Subcutaneous abdominal adipose tissue (tissue), 5 donors: ENCODE results near the gene DAB2IP.

Experiments used
- H3K27ac ChIP-seq: one replicate; pipeline ENCODE4 v1.7.0; 2013; ENCODE audit warnings: low read depth, mild to moderate bottlenecking, inconsistent platforms, low read length, moderate library complexity
- H3K27me3 ChIP-seq, 5 donors: one replicate each; pipeline ENCODE4 v1.7.0; 2013; ENCODE audit warnings: low read length in 5 of 5, inconsistent platforms in 1 of 5; ENCODE audit not compliant: control insufficient read depth in 5 of 5, insufficient read depth in 4 of 5
- H3K36me3 ChIP-seq, 5 donors: one replicate each; pipeline ENCODE4 v1.7.0; 2013; ENCODE audit warnings: low read length in 5 of 5; ENCODE audit not compliant: control insufficient read depth in 5 of 5, insufficient read depth in 5 of 5
- H3K4me1 ChIP-seq, 5 donors: one replicate each; pipeline ENCODE4 v1.7.0; 2013; ENCODE audit warnings: low read length in 5 of 5, mild to moderate bottlenecking in 3 of 5, moderate library complexity in 1 of 5; ENCODE audit not compliant: control insufficient read depth in 5 of 5, insufficient read depth in 5 of 5
- H3K4me3 ChIP-seq, 5 donors: one replicate each; pipeline ENCODE4 v1.7.0; 2013; ENCODE audit warnings: low read length in 5 of 5, low read depth in 1 of 5
- H3K9ac ChIP-seq, 5 donors: one replicate each; pipeline ENCODE4 v1.7.0; 2013; ENCODE audit warnings: low read length in 5 of 5, mild to moderate bottlenecking in 4 of 5, moderate library complexity in 3 of 5
- H3K9me3 ChIP-seq, 5 donors: one replicate each; pipeline ENCODE4 v1.7.0; 2013; ENCODE audit warnings: low read length in 5 of 5; ENCODE audit not compliant: control insufficient read depth in 5 of 5
- donor health status: healthy.
- donor health status: healthy.
- donor health status: healthy.
- donor health status: healthy.
- donor health status: healthy.

DAB2IP gene

GRCh38 chr9:121636341-121636865, 15.0 kb upstream of the DAB2IP start:
- Histone ChIP-seq H3K9me3 (peaks cover 0 to 4% (median 0%) of the 10 kb centered on the region in 5 donors), H3K36me3 (no peaks in the 10 kb centered on the region), H3K4me3 (no peak overlapping the region), H3K27ac (no peak overlapping the region), H3K27me3 (no peaks in the 10 kb centered on the region), H3K9ac (peak overlapping the region in 2 of 5 donors; percentile 16 to 19), H3K4me1 (peaks cover 5 to 60% (median 56%) of the 10 kb centered on the region in 5 donors)

DNA sequence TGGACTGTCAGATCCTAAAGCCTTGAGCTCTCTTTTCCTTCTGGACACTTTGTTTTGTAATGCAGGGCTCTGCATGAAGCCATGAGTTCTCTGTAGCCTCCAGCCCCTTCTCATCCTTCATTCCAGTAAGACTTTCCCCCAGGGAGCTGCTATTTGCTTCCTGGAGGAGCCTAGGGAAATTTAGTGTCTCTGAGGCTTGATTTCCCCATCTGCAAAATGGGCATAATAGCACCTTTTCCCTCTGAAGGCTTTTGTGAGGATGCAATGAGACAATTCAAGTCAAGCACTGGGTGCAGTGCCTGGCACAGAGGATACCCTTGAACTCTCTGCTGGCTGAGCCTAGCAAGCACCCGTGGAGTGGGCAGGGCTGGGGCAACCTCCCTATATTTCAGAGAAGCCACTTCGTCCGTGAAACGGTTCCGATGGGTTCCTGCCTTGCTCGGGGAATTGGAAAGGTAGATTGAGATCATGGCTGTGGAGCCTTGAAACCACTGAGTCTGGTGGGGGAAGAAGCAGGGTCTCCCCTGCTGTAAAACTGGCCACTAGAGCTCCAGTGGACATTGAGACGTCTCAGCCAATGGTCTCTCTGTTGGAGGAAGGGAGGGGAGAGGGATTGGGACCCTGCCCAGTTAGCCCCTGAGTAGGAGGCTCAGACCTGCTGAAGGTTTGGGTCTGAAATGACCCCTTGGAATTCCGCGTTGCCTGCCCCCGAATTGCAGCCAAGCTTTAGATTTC, 14.3 kb upstream of the DAB2IP start:
- Histone ChIP-seq H3K36me3 (no peaks in the 10 kb centered on the region), H3K9ac (no peak overlapping the region), H3K27me3 (no peaks in the 10 kb centered on the region), H3K27ac (no peak overlapping the region), H3K4me1 (peaks cover 5 to 62% (median 50%) of the 10 kb centered on the region in 5 donors), H3K4me3 (no peak overlapping the region), H3K9me3 (peaks cover 0 to 4% (median 0%) of the 10 kb centered on the region in 5 donors)

GRCh38 chr9:121637713-121638220, 13.7 kb upstream of the DAB2IP start:
- Histone ChIP-seq H3K9me3 (peaks cover 0 to 4% (median 0%) of the 10 kb centered on the region in 5 donors), H3K9ac (no peak overlapping the region), H3K4me3 (no peak overlapping the region), H3K27me3 (no peaks in the 10 kb centered on the region), H3K36me3 (no peaks in the 10 kb centered on the region), H3K4me1 (peaks cover 5 to 62% (median 48%) of the 10 kb centered on the region in 5 donors), H3K27ac (no peak overlapping the region)

DNA sequence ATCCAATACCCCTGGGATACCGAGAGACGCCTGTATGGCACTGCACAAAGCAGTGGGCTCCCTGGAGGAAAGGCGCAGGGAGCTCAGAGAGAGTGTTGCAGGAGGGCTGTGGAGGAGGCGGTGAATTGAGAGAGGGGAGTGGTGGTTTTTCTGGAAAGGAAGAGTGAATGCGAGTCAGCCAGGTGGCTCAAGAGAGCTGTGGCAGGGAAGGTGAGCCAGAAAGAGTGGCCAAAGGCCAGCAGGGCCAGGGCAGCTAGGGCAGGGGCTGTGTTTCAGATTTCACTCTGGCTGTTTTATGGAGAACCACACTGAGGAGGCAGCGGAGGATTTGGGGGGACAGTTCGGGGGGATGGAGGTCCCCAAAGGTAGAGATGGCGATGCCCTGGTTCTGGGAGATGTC, 13.0 kb upstream of the DAB2IP start:
- Histone ChIP-seq H3K9ac (no peak overlapping the region), H3K4me1 (peaks cover 5 to 63% (median 48%) of the 10 kb centered on the region in 5 donors)

GRCh38 chr9:121638901-121639592, 12.4 kb upstream of the DAB2IP start:
- H3K9ac ChIP-seq: no peak overlapping the region
- no peaks in the 10 kb centered on the region for H3K27me3 ChIP-seq
- H3K9me3 ChIP-seq: peaks cover 0 to 4% (median 0%) of the 10 kb centered on the region in 5 donors
- no peaks in the 10 kb centered on the region for H3K36me3 ChIP-seq
- H3K4me1 ChIP-seq: peaks cover 5 to 64% (median 48%) of the 10 kb centered on the region in 5 donors
- no peak overlapping the region for H3K4me3 ChIP-seq
- H3K27ac ChIP-seq: no peak overlapping the region

More for the DNA sequence above, 13.0 kb upstream of the DAB2IP start:
- H3K4me3 ChIP-seq: no peak overlapping the region
- H3K27me3 ChIP-seq: no peaks in the 10 kb centered on the region
- peaks cover 0 to 4% (median 0%) of the 10 kb centered on the region in 5 donors for H3K9me3 ChIP-seq
- no peaks in the 10 kb centered on the region for H3K36me3 ChIP-seq
- H3K27ac ChIP-seq: no peak overlapping the region

DNA sequence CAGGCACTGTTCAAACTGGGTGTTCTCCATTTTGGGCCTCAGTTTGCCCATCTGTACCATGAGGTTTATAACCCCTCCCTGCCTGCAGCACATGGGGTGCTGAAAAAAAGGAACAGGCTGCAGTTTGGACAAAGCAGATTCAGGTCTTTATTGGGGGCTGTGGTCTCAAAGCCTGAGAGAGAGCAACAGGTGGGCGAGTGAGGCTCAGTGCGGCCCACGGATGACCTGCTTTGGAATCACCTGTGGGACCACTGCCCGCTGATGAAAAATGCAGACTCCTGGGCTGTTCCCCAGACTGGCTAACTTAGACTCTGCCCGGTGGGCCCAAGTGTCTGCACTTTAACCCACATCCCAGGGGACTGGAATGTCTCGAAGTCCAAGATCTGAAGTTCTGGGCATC, 11.8 kb upstream of the DAB2IP start:
- Histone ChIP-seq H3K9ac (no peak overlapping the region), H3K27ac (no peak overlapping the region)

DNA sequence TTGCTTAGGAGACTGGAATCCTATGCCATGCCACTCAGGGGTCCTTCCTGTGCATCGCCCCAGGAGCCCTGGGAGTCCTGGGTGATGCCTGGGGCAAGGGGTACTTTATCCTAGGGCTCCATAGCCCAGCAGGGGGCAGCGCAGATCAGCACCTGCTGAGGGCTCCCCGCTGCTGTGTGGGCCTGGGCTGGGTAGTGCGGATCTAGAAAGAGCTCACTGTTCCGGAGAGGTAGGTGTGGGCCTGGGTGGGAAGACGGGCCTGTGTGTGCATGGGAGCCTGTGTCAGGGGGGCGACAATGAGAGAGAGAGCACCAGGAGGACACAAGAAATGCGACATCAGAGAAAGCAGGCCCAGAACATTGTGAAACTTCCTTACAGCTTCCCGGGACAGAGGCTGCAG, 11.4 kb upstream of the DAB2IP start:
- Histone ChIP-seq H3K27ac (peak overlapping the region; percentile 23), H3K4me1 (peaks cover 5 to 59% (median 48%) of the 10 kb centered on the region in 5 donors), H3K4me3 (no peak overlapping the region), H3K27me3 (no peaks in the 10 kb centered on the region), H3K9ac (peak overlapping the region in 3 of 5 donors; percentile 16 to 63 (median 33)), H3K36me3 (no peaks in the 10 kb centered on the region), H3K9me3 (peaks cover 0 to 4% (median 0%) of the 10 kb centered on the region in 5 donors)

More for the DNA sequence above, 11.8 kb upstream of the DAB2IP start:
- Histone ChIP-seq H3K4me3 (no peak overlapping the region), H3K36me3 (no peaks in the 10 kb centered on the region), H3K27me3 (no peaks in the 10 kb centered on the region), H3K9me3 (peaks cover 0 to 4% (median 0%) of the 10 kb centered on the region in 5 donors), H3K4me1 (peaks cover 5 to 59% (median 48%) of the 10 kb centered on the region in 5 donors)

- H3K4me1 ChIP-seq: peaks cover 5 to 59% (median 44%) of the 10 kb centered on the region in 5 donors
- H3K36me3 ChIP-seq: no peaks in the 10 kb centered on the region
- no peak overlapping the region for H3K4me3 ChIP-seq
- H3K9ac ChIP-seq: peak overlapping the region in 3 of 5 donors; percentile 16 to 63 (median 33)
- H3K9me3 ChIP-seq: peaks cover 0 to 4% (median 0%) of the 10 kb centered on the region in 5 donors
- H3K27ac ChIP-seq: peak overlapping the region; percentile 23
- no peaks in the 10 kb centered on the region for H3K27me3 ChIP-seq
Measured at GRCh38 chr9:121640491-121641223, 10.8 kb upstream of the DAB2IP start.

- H3K9ac ChIP-seq: no peak overlapping the region
- H3K36me3 ChIP-seq: no peaks in the 10 kb centered on the region
- peaks cover 5 to 61% (median 40%) of the 10 kb centered on the region in 5 donors for H3K4me1 ChIP-seq
- H3K27ac ChIP-seq: no peak overlapping the region
- H3K4me3 ChIP-seq: no peak overlapping the region
- peaks cover 0 to 4% (median 0%) of the 10 kb centered on the region in 5 donors for H3K9me3 ChIP-seq
- no peaks in the 10 kb centered on the region for H3K27me3 ChIP-seq
Measured at GRCh38 chr9:121641224-121641611, 10.2 kb upstream of the DAB2IP start.
